GM20431 (cell line): ENCODE results near the gene CTSC.

Source experiments
- in situ Hi-C: fragments of 300-500 bp; cut with MseI, MboI; formaldehyde crosslinking; loops from one replicate; pipeline ENCODE4 v1.15.0; 2020; ENCODE audit warnings: low sequenced_read_pairs; ENCODE audit not compliant: unreplicated experiment

CTSC gene

DNA sequence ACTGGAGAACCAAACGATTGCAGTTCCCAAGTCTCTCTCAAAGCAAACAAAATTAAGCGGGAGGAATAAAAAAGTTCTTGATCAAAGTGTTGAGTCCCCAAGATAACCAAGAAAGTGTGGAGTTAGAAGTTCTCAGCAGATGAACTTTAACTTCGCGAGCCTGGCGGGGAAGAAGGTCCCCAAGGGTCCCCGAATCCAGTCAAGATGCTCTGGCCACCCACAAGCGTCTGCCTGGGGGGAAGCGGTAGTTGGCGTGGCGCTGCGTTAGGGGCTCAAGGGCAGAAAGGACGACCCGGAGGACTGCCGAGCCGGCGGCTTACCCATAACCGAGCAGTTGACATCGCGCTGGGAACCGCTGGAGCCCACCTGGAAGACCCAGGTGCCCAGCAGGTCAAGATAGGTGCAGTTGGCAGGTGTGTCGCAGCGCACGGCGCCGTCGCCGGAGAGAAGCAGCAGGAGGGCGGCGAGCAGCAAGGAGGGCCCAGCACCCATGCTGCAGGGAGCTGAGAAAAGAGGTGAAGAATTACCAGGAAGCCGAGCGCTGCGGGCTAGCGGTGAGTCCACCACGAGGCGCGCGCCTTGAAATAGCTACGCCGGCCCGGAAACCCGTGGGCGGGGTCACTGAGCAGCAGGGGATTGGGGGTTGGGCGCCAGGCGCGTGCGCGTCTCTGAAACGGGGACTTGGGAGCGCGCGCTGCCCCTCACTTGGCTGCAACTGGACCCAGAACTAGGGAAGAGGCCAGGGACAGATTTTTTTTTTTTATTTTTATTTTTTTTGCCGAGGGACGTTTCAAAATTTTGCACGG lies at the start of gene CTSC:
CTSC (minus strand) TSS at position 556 of the 806 bp plus-strand sequence; CDS start at position 492, 64 bp downstream.
- in situ Hi-C loops: no loop called here

DNA sequence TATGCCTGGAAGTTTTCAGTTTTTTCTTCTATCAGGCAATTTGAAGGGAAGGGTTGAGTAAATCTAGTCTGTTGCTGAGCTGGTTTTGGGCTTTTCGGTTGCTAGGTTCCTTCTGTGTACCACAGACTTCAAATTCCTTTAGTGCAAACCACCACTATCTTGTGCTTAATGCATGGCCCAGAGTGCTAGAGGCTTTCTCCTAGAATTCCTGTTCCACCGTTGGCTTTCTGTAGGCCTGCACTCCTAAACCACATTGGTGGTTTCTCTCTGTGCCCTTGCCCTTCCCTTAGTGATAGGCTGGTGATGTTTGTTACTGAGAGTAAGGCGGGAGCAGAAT lies 47.1 kb upstream of the CTSC start:
- in situ Hi-C loops: no loop called here

DNA sequence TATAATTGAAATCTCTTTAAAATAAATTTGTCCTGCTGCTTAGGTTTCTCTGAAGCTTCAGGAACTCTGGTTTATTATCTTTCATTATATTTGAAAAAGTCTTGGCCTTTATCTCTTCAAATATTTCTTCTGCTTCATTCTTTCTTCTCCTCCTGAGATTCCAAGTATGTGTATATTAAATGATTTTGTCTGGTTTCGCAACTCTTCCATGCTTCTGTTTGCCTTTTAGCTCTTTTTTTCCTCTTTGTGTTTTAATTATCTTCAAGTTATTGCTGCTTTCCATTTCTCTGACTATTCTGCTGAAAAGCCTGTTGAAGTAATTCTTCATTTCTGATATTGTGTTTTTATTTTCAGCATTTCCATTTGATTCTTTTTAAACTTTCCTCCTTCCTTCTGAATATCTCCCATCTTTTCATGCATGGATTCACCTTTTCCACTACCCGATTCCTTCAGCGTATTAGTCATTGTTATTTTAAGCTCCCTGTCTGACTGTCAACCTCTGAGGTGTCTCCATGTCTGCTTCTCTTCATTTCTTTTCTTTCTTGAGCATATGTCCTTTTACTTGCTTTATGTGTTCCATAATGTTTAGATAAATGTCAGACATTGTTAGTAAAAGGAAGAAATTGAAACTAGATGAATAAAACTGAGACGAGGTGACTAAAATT lies 46.6 kb upstream of the CTSC start:
- in situ Hi-C loops: no loop called here

DNA sequence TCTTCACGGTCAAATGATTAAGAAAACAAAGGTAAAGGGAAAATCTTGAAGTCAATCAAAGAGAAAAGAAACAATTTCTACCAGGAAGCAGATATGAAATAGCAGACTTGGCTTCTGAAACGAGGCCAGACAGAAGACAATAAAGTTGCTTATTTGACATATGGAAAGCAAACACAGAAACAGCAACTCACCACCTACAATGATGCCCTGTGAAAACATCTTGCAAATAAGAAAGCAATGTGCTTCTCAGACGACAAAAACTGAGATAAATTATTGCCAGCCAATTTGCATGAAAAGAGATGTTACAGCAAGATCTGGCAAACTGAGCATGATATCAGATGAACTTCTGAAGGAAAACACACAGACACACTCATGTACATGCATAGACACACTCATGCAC lies 45.9 kb upstream of the CTSC start:
- in situ Hi-C loops: no loop called here

DNA sequence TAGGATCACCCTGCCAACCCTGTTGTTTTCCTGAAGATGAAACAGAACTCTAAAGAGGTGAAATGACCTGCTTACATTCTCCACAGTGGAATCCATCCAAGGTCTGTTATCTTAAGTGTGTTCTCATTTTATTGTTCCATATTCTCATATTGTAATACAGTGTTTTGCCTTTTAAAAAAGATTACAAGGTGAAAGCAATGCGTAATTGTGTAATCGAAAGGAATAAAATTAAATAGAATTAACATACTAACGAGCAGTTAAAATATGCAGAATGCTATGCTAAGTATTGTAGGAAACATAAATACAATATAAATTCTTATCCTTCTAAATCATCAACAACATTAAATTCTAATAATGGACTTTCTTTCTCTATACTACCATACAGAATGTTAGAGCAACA lies 41.6 kb upstream of the CTSC start:
- in situ Hi-C loops: no loop called here

DNA sequence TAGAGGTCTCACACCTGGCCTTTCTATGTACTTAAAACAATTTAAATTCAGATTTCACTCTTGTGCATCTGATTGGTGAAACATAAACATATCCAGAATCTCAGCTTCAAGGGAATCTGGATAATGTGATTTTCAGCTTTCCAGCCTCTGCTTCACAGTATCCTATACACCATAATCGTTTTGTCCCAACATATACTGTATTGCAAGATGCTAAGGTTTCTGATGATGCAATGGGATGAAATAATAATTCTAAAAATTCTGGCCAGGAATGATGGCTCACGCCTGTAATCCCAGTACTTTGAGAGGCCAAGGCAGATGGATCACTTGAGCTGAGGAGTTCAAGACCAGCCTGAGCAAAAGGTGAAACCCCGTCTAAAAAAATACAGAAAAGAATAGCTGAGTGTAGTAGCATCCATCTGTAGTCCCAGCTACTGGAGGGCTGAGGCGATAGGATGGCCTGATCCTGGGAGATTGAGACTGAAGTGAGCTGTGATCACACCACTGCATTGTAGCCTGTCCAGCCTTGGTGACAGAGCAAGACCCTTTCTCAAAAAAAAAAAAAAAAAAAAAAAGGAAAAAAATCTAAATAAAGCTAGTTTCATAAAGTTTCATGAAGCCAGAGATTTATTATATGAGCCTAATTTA lies 41.0 kb upstream of the CTSC start:
- in situ Hi-C loops: no loop called here

DNA sequence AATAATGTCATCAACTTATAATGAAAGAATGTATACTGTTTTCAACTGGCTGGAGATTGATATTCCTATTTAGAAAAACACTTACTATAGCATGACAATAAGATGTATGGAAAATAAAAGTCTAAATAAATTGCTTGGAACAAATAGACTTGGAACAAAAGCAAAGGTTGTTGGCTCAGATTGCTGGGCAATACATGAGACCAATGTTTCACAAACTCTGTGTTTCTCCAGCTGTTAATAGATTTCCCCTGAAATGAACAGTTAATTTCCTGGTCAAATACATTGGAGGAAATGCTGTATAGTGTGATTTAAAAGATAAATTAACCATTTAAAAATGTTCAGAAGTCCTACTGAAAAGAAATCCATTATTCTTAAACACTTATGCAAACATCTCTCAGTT lies 40.1 kb upstream of the CTSC start:
- in situ Hi-C loops: no loop called here

DNA sequence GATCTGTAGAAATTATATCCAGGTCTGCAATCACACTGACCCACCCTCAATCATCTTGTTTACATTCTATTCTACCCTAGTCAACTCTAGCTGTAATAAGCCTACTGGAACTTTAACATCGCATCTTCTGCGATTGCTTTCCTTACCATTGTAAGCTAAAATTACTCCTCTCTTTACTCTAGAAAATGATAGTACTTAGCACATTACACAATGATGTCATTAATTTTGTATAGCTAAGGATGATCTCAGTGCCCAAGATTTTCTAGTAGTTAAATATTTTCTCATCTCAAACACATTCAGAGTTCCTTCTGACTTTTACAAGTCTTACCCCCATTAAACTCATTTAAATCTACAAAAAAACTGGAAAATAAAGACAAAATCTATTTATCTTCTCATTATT lies 39.6 kb upstream of the CTSC start:
- in situ Hi-C loops: no loop called here

DNA sequence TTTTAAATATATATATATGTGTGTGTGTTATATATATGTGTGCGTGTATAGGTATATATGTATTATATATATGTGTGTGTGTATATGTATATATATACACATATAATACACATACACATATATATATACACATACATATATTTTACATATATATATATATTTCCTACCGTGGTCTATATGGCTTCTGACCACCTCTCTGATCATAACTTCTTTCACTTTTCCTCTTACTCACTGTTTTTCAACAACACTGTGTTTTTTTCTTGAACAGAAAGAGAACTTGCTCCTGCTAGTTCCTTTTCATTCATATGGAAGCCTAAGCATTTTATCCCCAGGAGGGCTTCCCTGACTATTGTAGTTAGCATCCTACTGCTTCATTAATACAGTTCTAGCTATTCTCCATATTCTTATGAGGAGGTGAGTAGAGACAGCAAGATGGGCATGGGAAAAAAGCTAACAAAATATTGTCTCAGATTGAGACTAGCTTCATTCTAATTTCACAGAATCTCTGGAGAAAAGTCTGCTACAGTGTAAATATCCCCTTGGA lies 38.5 kb upstream of the CTSC start:
- in situ Hi-C loops: no loop called here

DNA sequence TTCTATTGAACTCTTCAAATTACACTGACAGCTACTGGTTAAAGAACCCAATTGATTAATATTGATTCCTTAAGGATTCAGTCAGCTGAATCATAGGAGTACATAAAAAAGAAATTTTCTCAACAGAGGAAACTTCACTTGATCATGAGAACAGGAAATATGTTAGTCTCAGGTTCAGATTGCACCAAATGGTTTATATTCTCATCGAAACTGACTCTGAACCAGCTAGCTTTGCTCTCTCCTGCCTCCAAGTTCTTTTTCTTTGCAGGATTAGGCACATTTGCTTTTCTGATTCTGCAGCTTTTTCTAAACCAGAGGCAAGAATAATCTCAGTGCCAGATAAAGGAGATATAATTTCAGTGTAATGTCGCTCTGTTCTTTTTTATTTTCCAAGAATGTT lies 33.2 kb upstream of the CTSC start:
- in situ Hi-C loops: no loop called here

DNA sequence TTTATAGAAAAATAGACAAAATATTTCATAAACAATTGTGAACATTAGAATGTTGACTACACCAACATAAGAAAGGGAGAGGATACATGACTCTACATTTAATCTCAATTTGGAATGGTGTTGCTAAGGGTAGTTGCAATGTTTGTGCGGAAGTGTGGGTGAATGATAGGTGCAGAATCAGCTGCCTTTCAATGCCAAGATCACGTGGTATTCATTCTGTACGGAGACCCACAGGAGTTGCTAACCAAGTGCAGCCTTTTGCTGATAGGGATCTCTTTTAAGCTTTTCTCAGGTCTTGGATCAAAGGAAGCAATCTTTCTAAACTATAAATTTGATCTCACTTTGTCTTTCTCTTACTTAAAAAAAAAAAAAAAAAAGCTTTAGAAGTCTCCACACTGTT lies 29.8 kb upstream of the CTSC start:
- in situ Hi-C loops: no loop called here

DNA sequence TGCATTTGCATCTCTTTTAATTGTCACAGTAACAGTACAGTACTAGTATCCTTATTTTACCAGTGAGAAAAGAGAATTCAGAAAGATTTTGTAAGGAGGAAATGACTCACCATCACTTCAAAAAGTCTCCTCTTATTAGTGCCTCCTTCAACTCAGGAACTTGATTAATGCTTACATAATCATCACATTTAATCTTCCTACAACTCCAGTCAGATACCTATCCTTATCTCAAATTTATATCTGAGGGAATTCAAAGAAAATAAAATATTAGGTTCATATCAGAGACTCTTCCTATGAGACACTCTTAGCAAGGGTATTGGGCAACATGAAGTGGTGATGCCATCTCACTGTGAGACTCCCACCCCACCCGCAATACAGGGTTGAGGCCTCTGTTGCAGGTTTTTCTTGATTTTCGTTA lies 26.1 kb upstream of the CTSC start:
- in situ Hi-C loops: no loop called here

DNA sequence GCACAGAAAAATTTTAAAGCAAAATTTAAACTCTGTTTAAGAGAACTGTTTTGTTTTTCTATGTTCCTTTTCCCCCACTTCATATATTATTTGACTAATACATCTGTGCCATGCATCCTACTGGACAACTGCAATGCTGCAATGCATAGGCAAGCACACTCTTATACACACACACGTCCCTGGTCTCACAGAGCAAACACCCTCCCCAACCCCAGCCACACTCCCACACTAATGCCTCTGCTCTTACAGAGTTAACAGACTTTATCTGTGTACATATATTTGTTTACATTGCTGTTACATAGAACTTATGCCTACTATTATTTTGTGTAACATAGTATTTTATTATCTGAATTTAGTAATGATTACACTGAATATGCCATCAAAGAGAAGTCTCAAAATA lies 25.5 kb upstream of the CTSC start:
- in situ Hi-C loops: no loop called here

DNA sequence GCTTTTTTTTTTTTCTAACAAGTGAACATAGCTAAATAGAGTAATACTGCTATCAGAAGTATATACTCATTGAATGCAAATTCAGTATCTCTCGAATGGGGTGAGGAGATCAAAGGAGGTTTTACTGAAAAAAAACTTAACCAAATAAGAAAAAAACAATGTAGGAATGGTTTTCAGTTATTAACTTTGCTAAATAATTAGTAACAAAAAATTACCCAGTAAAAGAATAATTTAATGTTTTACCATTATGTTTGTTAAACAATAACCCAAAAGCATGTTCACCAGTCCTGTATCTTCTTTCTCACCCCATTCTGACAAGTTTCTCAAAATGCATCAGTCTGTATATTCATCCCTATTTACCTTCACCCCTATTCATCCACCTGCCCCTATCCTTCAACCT lies 22.6 kb upstream of the CTSC start:
- in situ Hi-C loops: no loop called here

DNA sequence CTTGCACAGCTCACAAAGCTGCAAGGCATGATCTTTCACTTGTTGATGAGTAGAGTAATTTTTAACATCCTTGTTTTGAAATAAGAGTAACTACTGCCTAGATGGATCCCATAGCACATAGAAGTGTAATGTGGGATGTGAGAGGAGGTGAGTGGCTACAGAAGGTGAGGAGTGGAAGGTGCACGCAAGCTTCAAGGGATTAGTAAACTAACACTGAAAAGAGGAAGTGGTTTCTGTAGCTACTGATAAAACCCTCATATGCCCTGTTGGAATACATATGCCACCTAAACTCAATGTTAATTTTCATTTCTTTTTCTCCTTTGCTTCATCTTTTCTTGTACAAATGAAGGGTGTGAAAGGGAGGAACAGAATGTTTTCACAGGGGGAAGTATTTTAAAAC lies 22.0 kb upstream of the CTSC start:
- in situ Hi-C loops: no loop called here

DNA sequence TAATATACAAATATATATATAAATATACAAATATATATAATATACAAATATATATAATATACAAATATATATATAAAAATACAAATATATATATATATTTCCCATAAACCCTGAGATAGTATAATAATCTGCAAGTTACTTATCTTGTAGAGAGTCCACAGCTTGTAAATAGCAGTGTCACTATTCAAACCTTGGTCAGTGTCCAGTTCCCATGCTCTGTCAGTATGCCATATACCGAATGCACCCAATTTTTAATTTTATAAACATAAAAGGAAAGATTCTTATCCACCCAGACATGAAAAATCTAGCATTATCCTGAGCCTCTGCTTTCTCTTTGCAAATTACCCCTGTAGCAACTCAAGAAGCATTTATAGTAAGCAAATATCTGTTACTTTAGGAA lies 21.6 kb upstream of the CTSC start:
- in situ Hi-C loops: no loop called here

DNA sequence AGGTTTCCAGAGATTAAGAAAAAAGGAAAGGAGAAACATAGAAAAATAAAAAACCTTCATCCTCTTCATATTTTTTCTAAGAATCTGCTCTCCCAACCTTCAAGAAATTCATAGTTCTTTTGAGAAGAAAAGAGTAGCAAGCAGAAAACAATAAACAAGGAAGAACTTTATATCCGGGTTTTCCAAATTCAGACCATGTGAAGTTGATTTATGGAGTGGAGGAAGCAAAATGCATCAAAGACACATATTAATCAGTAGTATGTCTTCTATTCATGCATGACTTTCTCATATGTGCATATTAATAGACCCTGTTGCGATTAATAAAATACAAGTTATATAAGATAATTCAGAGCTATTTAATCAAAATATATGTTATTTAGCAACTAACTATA lies 20.5 kb upstream of the CTSC start:
- in situ Hi-C loops: no loop called here

DNA sequence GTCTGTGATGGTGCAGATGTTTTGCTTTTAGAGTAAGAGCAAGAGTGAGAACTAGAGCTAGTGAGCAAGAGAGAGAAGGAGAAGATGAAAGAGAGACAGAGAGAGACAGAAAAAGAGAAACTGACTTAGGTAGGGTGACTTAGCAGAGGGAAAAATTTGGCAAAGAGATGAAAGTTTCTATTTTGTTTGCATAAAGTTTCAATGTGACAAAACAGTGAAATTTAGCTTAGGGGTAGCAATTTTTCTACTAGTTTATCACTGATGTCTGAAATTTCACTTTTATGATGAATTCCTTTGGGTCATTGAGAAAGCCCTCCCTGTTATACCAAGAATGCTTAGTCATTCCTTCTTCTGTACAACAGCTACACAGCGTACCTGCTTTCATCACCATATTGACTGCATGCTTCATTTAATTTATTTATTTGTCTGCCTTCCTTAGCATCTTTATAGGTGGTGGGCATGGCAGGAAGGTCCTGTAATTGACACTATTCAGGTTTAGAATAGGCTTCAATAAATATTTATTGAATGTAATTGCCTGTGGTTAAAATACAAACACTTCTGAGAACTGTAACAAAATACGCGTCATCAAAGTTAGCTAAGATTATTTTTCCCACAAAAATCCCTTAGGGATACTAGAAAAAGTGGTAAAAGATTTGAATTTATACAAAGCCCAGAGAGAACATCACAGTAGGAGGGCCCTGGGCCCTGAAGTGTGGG lies 19.9 kb upstream of the CTSC start:
- in situ Hi-C loops: no loop called here

DNA sequence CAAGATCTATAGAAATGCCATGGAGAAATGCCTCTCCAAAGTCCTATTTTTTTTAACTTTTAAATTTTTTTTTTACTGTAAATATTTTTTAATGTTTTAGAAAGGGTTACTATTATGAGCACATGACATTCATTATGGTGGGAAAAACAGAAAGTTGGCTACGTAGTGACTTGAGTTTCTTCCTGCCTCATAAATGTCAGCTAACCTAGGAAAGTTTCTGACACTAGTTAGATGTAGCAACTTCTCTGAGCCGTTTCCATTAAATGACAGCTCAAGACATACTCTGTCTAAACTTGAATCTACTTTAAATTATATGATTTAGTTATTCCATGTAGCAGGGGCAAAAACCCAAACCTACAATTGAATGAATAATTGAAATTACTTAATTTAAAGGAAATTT lies 18.4 kb upstream of the CTSC start:
- in situ Hi-C loops: no loop called here

DNA sequence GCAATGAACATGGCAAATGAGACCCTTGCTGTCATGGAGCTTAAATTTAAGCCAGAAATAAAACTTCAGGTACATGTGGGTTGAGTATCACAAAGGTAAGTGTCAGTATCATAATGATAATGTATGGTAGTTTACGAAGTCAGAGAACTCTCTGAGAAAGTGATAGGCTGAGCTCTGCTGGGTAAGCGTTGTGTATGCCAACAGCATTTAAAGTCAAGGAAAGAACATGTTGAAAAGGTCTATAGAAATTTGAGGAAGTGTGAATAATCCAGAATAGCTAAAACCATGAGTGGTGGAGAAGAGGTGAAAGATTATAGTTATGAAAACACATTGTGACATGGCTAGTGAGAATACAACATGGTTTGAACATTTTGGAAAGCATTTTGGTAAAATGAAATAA lies 17.4 kb upstream of the CTSC start:
- in situ Hi-C loops: no loop called here
